Hypothalamus (tissue), 51 donors: ENCODE measurements around the gene BIRC5.
"Not testable (repeated sequence)": the region's sequence is repeated elsewhere in the genome, so short reads cannot be mapped to it uniquely, and the experiment has no call there.

Experiments
- DNase-seq, 51 donors: peaks; one replicate each; lab custom pipeline; 2025; lab: John Stamatoyannopoulos, UW

Gene BIRC5

GRCh38 chr17:78214016-78214705 lies at the start of gene BIRC5:
Gene BIRC5, plus strand, starts transcription at chr17:78214253. Its CDS starts 64 bp downstream, at chr17:78214317.
- peak in 49 of 51 donors; percentile 32 to 93 (median 75) for DNase-seq

DNA sequence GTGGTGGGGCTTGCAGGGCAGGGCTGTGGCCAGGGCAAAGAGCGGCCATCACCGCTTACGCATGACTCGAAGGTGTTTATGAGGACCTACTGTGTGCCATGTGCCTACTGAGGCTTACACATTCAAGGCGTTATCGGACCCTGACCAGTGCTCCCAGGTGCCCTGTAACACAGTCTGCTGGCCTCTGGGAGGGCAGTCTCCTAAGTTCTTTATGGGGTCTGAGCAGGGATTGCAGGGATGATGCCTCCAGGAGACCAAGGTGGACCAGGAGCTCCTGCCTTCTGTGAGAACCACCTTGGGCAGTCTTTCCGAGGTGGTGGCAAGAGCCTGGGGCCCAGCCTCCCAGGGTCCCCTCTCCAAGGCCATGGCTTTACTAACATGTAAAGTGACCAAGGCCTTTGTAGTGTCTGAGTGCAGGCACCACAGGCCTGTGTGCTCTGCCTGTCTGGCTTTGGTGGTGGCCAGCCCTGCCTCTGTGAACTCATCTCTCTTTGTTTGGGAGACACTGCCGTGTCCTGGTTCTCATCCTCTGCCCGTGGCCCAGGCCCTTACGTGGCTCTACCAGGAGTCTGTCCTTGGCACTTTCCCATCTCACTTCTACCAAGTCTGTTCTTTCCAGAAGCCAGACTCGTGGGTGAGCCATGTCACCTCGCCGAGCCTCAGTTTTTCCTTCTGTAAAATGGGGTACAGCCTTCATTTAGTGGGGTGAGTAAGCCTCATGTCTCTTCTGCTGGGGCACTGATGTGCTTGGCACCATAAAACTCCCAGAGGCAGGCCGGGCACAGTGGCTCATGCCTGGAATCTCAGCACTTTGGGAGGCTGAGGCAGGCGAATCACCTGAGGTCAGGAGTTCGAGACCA lies 49.1 kb upstream of the BIRC5 start:
- no peak for DNase-seq

DNA sequence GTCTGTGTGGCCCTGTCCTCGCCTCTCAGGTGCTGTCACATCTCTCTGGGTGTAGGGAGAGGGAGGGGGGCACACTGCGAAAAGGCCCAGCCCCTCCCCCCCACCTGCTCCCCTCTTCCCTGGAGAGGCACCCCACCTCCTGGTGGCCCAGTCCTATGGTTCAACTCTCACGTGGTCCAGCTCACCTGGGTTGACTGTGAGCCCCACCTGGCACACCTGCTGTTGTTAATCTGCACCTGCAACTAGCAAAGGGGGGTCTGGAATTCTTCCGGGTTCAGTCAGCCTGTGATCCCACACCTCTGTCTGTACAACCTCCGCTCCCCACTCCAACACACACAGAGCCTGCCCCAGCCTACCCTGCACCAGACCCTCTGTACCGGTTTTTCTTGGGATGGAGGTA lies 47.6 kb upstream of the BIRC5 start:
- no peak for DNase-seq

DNA sequence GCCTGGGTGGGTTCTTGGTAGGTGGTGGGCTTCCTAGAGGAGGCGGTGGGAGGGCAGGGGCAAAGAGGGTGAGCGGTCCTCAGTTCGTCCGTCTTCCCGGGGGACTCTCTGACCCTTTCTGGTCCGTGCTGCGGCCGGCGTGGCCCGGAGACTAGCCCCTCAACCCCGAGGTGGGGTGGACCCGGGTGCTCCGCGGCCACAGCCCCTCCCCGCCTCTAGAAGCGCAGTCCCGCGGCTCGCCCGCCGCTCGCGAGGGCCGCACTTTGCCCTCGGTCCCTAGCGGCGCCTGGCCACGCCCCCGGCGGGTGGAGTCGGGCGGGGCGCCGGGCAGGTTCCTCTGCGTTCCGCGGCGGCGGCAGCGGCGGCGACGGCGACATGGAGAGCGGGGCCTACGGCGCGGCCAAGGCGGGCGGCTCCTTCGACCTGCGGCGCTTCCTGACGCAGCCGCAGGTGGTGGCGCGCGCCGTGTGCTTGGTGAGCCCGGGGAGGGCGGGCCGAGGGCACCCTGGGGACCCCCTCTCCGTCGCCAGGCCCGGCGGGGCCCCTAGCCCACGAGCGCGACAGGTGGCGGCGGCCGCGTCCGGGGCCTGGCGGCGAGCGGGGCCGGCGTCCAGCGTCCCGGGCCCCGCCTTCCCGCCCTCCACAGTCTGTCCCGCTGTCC lies 45.7 kb upstream of the BIRC5 start, which contains the start of gene SYNGR2:
TSS of gene SYNGR2 (plus strand) at position 340 of the 661 bp plus-strand sequence. CDS start at position 376, 36 bp downstream.
- peak in 45 of 51 donors; percentile 12 to 85 (median 49) for DNase-seq

GRCh38 chr17:78168903-78169793 lies 44.9 kb upstream of the BIRC5 start:
- peak in 41 of 51 donors; percentile 6 to 77 (median 40) for DNase-seq

GRCh38 chr17:78170692-78171590 lies 43.1 kb upstream of the BIRC5 start:
- DNase-seq: no peak

DNA sequence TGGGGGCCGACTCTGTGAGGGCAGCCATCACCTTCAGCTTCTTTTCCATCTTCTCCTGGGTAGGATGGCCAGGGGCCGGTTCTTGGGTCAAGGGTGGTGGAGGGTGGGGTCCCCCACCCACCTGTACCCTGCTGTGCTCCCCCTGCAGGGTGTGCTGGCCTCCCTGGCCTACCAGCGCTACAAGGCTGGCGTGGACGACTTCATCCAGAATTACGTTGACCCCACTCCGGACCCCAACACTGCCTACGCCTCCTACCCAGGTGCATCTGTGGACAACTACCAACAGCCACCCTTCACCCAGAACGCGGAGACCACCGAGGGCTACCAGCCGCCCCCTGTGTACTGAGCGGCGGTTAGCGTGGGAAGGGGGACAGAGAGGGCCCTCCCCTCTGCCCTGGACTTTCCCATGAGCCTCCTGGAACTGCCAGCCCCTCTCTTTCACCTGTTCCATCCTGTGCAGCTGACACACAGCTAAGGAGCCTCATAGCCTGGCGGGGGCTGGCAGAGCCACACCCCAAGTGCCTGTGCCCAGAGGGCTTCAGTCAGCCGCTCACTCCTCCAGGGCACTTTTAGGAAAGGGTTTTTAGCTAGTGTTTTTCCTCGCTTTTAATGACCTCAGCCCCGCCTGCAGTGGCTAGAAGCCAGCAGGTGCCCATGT lies 42.3 kb upstream of the BIRC5 start:
- not testable (repeated sequence) for DNase-seq

DNA sequence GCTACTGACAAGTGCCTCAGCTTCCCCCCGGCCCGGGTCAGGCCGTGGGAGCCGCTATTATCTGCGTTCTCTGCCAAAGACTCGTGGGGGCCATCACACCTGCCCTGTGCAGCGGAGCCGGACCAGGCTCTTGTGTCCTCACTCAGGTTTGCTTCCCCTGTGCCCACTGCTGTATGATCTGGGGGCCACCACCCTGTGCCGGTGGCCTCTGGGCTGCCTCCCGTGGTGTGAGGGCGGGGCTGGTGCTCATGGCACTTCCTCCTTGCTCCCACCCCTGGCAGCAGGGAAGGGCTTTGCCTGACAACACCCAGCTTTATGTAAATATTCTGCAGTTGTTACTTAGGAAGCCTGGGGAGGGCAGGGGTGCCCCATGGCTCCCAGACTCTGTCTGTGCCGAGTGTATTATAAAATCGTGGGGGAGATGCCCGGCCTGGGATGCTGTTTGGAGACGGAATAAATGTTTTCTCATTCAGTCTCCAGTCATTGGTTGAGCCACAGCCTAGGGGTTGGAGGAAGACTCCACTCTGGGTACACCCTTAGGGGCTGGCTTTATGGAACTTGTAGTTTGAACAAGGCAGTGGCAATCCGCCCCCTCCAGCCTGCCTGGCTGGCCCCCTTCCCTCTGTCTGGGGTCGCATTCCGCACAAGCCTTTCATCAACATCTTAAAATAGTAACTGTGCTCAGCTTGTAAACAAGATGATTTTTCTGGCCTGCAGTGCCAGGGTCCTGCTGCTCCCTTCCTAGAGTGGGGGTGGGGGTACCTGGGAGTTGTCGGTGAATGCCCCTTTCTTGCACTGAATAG lies 41.6 kb upstream of the BIRC5 start:
- peak in 11 of 51 donors; percentile 9 to 38 (median 19) for DNase-seq

DNA sequence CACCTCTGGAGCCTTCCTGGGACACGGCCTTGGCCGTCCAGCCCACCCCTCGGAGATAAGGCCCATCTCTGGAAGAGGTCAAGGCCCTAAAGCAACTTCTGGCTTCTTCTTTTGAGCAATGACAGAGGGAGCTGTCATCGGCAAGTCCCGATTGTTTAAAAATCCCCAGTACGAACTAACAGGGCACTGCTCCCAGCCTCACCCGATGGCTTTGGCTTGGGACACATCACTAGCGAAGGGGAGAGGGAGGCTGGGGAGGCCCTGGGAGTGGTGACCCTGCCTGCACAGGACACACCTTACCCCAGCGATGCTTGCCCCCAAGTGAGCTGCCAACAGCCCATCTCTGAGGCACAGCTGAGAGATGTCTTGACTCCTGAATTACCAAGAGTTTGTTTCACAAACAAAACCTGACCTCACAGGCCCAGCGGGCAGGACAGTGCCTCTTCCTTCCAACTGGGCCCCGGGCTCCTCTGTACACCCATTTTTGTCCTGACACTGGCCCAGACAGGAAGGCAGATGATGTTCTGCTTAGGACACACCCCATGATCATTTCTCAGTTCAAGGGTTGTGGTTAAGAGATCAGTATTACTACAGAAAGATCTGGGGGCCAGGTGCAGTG lies 40.8 kb upstream of the BIRC5 start:
- DNase-seq: no peak

GRCh38 chr17:78174346-78174869 lies 39.6 kb upstream of the BIRC5 start:
- DNase-seq: peak in 50 of 51 donors; percentile 27 to 98 (median 81)

- peak in 2 of 51 donors; percentile 22 to 56 for DNase-seq
Measured at GRCh38 chr17:78174870-78175642, 39.0 kb upstream of the BIRC5 start.

DNA sequence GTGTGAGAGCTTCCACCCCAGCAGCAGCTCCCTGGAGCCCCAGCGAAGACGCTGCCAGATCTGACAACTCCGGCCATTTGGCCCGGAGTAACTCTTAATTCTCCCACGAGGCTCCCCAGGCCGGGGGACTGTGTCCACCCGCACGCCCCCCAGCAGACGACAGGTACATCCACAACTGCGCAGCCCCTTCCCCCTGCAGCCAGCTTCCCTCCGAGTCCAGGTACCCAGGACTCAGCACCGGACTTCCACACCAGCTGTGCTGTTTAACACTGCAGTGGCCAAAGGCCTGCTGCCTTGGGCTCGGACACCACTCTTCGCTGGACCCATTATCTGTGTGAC lies 38.4 kb upstream of the BIRC5 start:
- no peak for DNase-seq

DNA sequence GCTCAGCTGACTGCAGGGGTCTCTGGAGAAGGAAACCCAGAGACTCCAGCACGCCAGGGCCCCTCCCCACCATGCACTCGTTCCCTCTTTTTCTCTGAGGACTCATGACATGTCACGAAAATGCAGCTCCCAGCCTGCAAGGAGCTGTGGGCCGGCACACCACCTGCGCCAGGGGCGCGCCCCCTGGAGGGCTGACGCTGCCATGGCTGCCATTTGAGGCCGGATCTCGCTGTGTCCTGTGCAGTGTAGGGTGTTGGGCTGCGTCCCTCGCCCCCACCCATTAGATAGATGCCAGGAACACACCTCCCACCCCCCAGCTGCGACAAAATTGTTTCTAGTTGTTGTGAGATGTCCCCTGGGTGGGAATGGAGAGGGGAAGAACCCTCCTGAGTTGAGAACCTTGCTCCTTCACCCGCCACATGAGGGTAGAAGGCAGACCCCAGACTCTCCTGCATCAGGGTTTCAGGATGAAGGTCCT lies 37.5 kb upstream of the BIRC5 start:
- peak in 42 of 51 donors; percentile 12 to 69 (median 30) for DNase-seq

- DNase-seq: no peak
Measured at GRCh38 chr17:78179372-78179771, 34.7 kb upstream of the BIRC5 start.

DNA sequence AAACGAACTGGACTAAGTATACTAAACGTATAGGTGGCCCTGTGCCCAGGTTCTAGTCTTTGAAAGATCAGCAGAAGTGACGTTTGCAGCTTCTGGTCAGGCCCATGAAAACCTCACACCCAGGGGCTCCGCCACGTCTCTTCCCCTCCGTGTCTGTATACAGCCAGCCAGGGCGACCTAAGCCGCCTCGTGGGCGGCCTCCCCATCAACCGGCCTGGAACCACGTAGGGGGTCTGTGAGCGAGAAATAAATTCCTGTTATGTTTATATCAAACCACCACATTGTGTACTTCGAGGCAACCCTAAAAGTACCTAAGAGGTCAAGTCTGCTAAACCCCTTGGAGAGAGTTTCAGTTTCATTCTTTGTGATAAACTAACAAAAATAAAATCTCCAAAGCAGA lies 34.0 kb upstream of the BIRC5 start:
- no peak for DNase-seq

- no peak for DNase-seq
Measured at GRCh38 chr17:78180508-78180907, 33.5 kb upstream of the BIRC5 start.
